Measurements from ENCODE around the gene HSD11B2. TPM values are rescaled to one million over a fixed set of nuclear protein-coding genes. Genes with fewer than 3 reads are reported as not detected.

HSD11B2 gene
- polyA plus RNA-seq, result not detected

DNA sequence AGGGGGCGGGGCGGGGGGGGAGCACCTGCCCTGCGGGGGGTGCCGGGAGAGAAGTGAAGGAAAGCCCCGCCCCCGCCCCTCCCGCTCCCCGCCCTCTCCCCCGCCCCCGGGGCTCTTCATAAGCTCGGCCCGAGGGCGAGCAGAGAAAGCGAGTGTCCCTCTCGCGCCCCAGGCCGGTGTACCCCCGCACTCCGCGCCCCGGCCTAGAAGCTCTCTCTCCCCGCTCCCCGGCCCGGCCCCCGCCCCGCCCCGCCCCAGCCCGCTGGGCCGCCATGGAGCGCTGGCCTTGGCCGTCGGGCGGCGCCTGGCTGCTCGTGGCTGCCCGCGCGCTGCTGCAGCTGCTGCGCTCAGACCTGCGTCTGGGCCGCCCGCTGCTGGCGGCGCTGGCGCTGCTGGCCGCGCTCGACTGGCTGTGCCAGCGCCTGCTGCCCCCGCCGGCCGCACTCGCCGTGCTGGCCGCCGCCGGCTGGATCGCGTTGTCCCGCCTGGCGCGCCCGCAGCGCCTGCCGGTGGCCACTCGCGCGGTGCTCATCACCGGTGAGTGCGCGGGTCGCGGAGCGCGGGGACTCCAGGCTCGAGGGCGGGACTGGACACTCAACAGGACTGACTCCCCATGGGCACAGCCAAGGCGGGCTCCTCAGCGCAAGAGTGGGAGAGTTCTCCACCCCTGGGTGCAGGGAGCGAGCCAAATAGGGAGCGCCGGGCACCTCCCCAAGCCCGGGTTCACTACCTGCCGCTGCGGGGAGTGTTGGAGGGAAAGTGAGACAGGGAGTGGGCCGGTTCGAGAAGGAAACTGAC, at the start of gene HSD11B2:
Gene HSD11B2 (plus strand): TSS at position 145 of the 798 bp plus-strand sequence. CDS start 128 bp downstream, at position 273.
- peak within 1 kb of the TSS; percentile 62 to 82 (median 78) for H3K4me3 Mint-ChIP-seq
- H3K9me3 Mint-ChIP-seq, result no peaks in the 10 kb centered on the region
- H3K27ac Mint-ChIP-seq, result peak within 1 kb of the TSS in 1 of 3 donors; percentile 27
- no peaks in the 10 kb centered on the region for H3K36me3 Mint-ChIP-seq
- H3K4me1 Mint-ChIP-seq, result peaks cover 0 to 19% (median 14%) of the 10 kb centered on the region in 3 donors
- H3K27me3 Mint-ChIP-seq, result peaks cover 23% of the 10 kb centered on the region

- no peaks in the 10 kb centered on the region for H3K4me1 Mint-ChIP-seq
- no peak overlapping the region for H3K27ac Mint-ChIP-seq
- H3K27me3 Mint-ChIP-seq, result no peaks in the 10 kb centered on the region
- no peaks in the 10 kb centered on the region for H3K36me3 Mint-ChIP-seq
- no peaks in the 10 kb centered on the region for H3K9me3 Mint-ChIP-seq
- no peak overlapping the region for H3K4me3 Mint-ChIP-seq
These were observed 47.6 kb upstream of the HSD11B2 start for GRCh38 chr16:67383284-67383683.

GRCh38 chr16:67384778-67385510, 46.0 kb upstream of the HSD11B2 start:
- no peaks in the 10 kb centered on the region for H3K36me3 Mint-ChIP-seq
- no peak overlapping the region for H3K4me3 Mint-ChIP-seq
- no peaks in the 10 kb centered on the region for H3K9me3 Mint-ChIP-seq
- no peak overlapping the region for H3K27ac Mint-ChIP-seq
- peaks cover 4% of the 10 kb centered on the region for H3K27me3 Mint-ChIP-seq
- peaks cover 0 to 2% (median 0%) of the 10 kb centered on the region in 3 donors for H3K4me1 Mint-ChIP-seq

DNA sequence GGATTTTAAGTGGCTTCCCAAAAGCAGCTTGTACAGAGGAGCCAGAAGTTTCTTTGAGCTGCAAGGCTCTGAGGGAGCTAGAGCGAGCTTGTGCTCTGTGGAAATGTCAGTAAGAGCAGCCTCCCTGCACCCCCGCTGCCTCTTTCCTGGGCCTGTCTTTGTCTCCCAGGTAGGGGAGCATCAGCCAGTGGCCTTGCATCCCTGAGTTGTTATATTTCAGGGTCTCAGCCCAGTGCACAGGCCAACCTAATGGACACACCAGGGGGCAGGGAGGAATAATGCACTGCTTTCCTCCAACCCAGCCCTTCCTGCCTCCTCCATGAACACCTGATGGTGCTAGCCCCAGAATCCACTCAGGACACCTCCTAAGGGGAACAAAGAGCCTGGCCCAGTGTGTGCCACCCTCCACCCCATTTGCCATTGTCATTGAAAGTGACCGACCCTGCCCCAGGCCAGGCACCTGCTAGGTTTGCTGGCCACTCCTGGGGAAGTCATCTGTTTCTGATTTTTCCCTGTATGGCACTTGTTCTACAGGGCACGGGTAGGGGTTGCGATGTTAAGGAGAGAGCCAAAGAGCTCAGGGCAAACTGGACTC, 44.0 kb upstream of the HSD11B2 start:
- no peaks in the 10 kb centered on the region for H3K9me3 Mint-ChIP-seq
- no peak overlapping the region for H3K4me3 Mint-ChIP-seq
- H3K27ac Mint-ChIP-seq, result peak overlapping the region in 1 of 3 donors; percentile 25
- peaks cover 6% of the 10 kb centered on the region for H3K27me3 Mint-ChIP-seq
- peaks cover 0 to 4% (median 3%) of the 10 kb centered on the region in 3 donors for H3K4me1 Mint-ChIP-seq
- H3K36me3 Mint-ChIP-seq, result no peaks in the 10 kb centered on the region

GRCh38 chr16:67387479-67388079, 43.3 kb upstream of the HSD11B2 start:
- no peaks in the 10 kb centered on the region for H3K36me3 Mint-ChIP-seq
- H3K4me3 Mint-ChIP-seq, result no peak overlapping the region
- H3K9me3 Mint-ChIP-seq, result no peaks in the 10 kb centered on the region
- H3K4me1 Mint-ChIP-seq, result peaks cover 0 to 4% (median 3%) of the 10 kb centered on the region in 3 donors
- H3K27ac Mint-ChIP-seq, result peak overlapping the region in 1 of 3 donors; percentile 25
- H3K27me3 Mint-ChIP-seq, result peaks cover 9% of the 10 kb centered on the region

DNA sequence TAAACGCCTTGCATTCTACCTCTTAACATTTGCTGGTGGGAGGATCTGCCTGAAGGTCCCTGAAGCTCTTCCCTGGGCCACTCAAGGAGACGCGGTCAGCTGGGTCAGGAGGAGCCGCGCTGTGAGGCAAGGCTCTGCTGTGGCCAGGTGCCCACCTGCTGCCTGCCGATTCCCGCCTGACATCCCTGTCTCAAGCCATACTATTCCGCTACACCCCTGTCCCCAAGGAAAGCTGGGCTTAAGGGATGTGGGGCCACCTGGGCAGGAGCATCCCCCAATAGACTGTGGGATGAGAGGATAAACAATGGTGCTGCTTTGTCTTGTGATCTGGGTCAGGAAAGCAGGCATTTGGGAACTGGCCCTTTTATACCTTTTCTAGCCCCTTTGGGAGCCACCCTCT, 42.7 kb upstream of the HSD11B2 start:
- no peak overlapping the region for H3K27ac Mint-ChIP-seq
- no peaks in the 10 kb centered on the region for H3K36me3 Mint-ChIP-seq
- no peaks in the 10 kb centered on the region for H3K9me3 Mint-ChIP-seq
- H3K4me3 Mint-ChIP-seq, result no peak overlapping the region
- H3K4me1 Mint-ChIP-seq, result peaks cover 0 to 4% (median 3%) of the 10 kb centered on the region in 3 donors
- H3K27me3 Mint-ChIP-seq, result peaks cover 13% of the 10 kb centered on the region

DNA sequence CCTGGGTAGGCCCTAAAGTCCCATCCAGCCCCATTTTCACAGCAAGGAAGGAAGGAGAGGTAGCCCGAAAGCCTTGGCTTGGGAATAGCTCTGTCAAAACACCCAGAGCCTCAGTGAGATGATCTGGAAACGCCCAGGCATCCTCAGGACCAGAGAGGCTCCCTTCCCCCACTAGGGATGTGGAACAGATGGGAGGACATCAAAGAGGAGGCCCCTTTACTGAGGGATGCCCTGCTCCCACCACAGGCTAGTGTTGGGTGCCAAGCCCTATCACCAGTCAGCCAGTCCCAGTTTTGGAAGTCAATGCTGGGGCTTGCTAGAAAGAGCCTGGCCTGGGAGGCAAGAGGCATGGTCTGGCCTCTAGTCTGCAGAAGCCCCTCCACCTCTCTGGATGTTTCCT, 42.3 kb upstream of the HSD11B2 start:
- Mint-ChIP-seq H3K27ac (no peak overlapping the region), H3K4me1 (peaks cover 0 to 4% (median 3%) of the 10 kb centered on the region in 3 donors), H3K36me3 (no peaks in the 10 kb centered on the region), H3K4me3 (no peak overlapping the region), H3K9me3 (no peaks in the 10 kb centered on the region), H3K27me3 (peaks cover 14% of the 10 kb centered on the region)

DNA sequence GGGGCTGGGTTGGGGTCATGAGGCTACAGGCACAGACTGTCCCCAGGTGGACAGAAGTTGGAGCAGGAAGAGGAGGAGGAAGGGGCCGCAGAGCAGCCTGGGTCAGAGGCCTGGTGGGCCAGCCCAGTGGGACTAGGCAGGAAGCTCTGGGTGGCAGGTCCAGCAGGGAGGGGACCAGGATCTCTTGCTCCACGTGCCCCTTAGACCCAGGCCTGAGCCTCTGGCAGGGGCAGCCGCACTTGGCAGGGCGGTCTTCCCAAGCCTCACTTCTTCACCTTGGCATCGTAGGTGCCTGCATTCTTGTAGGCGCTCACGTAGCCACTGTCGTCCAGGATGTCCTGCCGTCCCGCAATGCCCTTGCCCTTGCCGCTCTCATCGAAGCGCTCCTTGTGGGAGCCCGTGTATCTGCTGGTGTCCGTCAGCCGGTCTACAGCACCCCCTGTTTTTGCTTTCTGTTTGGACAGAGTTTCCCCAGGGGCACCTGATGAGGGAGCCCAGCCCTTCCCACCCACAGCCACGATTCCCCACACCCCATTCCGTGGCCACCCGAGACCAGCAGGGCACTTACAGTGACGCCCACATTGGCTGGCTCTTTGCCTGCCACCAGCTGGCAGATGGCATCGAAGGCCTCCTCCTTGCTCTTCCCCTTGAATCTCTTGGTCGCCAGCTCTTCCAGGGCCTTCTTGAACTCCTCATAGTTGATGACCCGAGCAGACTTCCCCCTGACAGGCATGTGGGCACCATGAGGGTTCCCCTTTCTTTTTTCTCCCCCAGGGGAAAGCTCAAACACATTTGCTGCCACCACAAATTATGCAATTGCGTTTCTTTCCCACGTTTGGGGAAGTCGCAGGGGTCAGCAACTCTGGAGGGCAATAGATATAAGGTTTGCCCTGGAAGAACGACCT, 40.8 kb upstream of the HSD11B2 start:
- Mint-ChIP-seq H3K4me3 (peak overlapping the region in 1 of 4 donors; percentile 47), H3K4me1 (peaks cover 0 to 8% (median 6%) of the 10 kb centered on the region in 3 donors), H3K27ac (peak overlapping the region in 2 of 3 donors; percentile 81 to 89), H3K27me3 (peaks cover 21% of the 10 kb centered on the region), H3K9me3 (no peaks in the 10 kb centered on the region), H3K36me3 (no peaks in the 10 kb centered on the region)

GRCh38 chr16:67390816-67391423, 40.0 kb upstream of the HSD11B2 start:
- Mint-ChIP-seq H3K36me3 (no peaks in the 10 kb centered on the region), H3K4me1 (peaks cover 0 to 10% (median 6%) of the 10 kb centered on the region in 3 donors), H3K4me3 (no peak overlapping the region), H3K9me3 (no peaks in the 10 kb centered on the region), H3K27ac (peak overlapping the region in 1 of 3 donors; percentile 89), H3K27me3 (peaks cover 24% of the 10 kb centered on the region)

GRCh38 chr16:67391424-67392300, 39.3 kb upstream of the HSD11B2 start:
- no peak overlapping the region for H3K4me3 Mint-ChIP-seq
- peaks cover 24% of the 10 kb centered on the region for H3K27me3 Mint-ChIP-seq
- peaks cover 0 to 10% (median 6%) of the 10 kb centered on the region in 3 donors for H3K4me1 Mint-ChIP-seq
- no peaks in the 10 kb centered on the region for H3K36me3 Mint-ChIP-seq
- no peaks in the 10 kb centered on the region for H3K9me3 Mint-ChIP-seq
- no peak overlapping the region for H3K27ac Mint-ChIP-seq

GRCh38 chr16:67392301-67393059, 38.4 kb upstream of the HSD11B2 start:
- no peaks in the 10 kb centered on the region for H3K9me3 Mint-ChIP-seq
- no peak overlapping the region for H3K4me3 Mint-ChIP-seq
- peaks cover 24% of the 10 kb centered on the region for H3K27me3 Mint-ChIP-seq
- no peaks in the 10 kb centered on the region for H3K36me3 Mint-ChIP-seq
- no peak overlapping the region for H3K27ac Mint-ChIP-seq
- H3K4me1 Mint-ChIP-seq, result peaks cover 0 to 10% (median 6%) of the 10 kb centered on the region in 3 donors

GRCh38 chr16:67393111-67393787, 37.7 kb upstream of the HSD11B2 start, which contains the start of gene TPPP3:
TPPP3 (minus strand) TSS chr16:67393498; CDS start chr16:67391111, 2,387 bp downstream.
- no peaks in the 10 kb centered on the region for H3K36me3 Mint-ChIP-seq
- H3K4me1 Mint-ChIP-seq, result peaks cover 0 to 10% (median 6%) of the 10 kb centered on the region in 3 donors
- H3K27ac Mint-ChIP-seq, result peak within 1 kb of the TSS in 1 of 3 donors; percentile 74
- H3K27me3 Mint-ChIP-seq, result peaks cover 24% of the 10 kb centered on the region
- peak within 1 kb of the TSS; percentile 9 to 84 (median 40) for H3K4me3 Mint-ChIP-seq
- no peaks in the 10 kb centered on the region for H3K9me3 Mint-ChIP-seq

Measured in IgD-negative memory B cell (primary cell).